Liver (tissue), 9 donors: ENCODE results near the gene RPP21. TPM values are rescaled to one million over a fixed set of nuclear protein-coding genes. Genes with fewer than 3 reads are reported as not detected.

Experiments
- DNase-seq: peaks from one replicate; pipeline ENCODE4 v3.0.0-alpha.2; 2017; ENCODE audit warnings: low spot score
- H3K27ac ChIP-seq, 2 donors: one replicate each; pipeline ENCODE4 v1.7.0; 2013; ENCODE audit warnings: inconsistent platforms in 2 of 2, low read length in 2 of 2, control low read depth in 1 of 2, low read depth in 1 of 2, mild to moderate bottlenecking in 1 of 2
- H3K27me3 ChIP-seq, 4 donors: one replicate each; pipeline versions ENCODE4 v1.6.1 to v1.7.0; 2013; ENCODE audit warnings: low read length in 3 of 4, inconsistent platforms in 1 of 4, mild to moderate bottlenecking in 1 of 4, moderate library complexity in 1 of 4; ENCODE audit not compliant: control insufficient read depth in 4 of 4, insufficient read depth in 4 of 4
- H3K36me3 ChIP-seq, 4 donors: one replicate each; pipeline versions ENCODE4 v1.6.1 to v1.7.0; 2013; ENCODE audit warnings: low read length in 3 of 4, mild to moderate bottlenecking in 3 of 4, low read depth in 1 of 4, moderate library complexity in 1 of 4; ENCODE audit not compliant: control insufficient read depth in 4 of 4, insufficient read depth in 3 of 4
- H3K4me1 ChIP-seq, 4 donors: one replicate each; pipeline versions ENCODE4 v1.6.1 to v1.7.0; 2013; ENCODE audit warnings: low read length in 3 of 4, mild to moderate bottlenecking in 3 of 4, moderate library complexity in 1 of 4; ENCODE audit not compliant: control insufficient read depth in 4 of 4, insufficient read depth in 4 of 4
- H3K4me3 ChIP-seq, 3 donors: one replicate each; pipeline versions ENCODE4 v1.6.1 to v1.7.0; 2013; ENCODE audit warnings: low read length in 3 of 3, control low read depth in 1 of 3, low read depth in 1 of 3, mild to moderate bottlenecking in 1 of 3
- H3K9ac ChIP-seq, 2 donors: one replicate each; pipeline ENCODE4 v1.7.0; 2013; ENCODE audit warnings: low read length in 2 of 2, mild to moderate bottlenecking in 2 of 2, moderate library complexity in 2 of 2, control low read depth in 1 of 2, low read depth in 1 of 2
- H3K9me3 ChIP-seq, 4 donors: one replicate each; pipeline versions ENCODE4 v1.6.1 to v1.7.0; 2013; ENCODE audit warnings: low read length in 3 of 4; ENCODE audit not compliant: control insufficient read depth in 4 of 4
- ATF3 ChIP-seq: IDR thresholded peaks from 2 replicates; pipeline ENCODE4 v1.6.1; 2016; ENCODE audit warnings: antibody characterized with exemption
- EGR1 ChIP-seq, 2 donors: IDR thresholded peaks; 2 replicates each; pipeline ENCODE4 v1.6.1; 2016 to 2018; ENCODE audit warnings: antibody characterized with exemption in 2 of 2, low read depth in 2 of 2
- FOXA1 ChIP-seq: IDR thresholded peaks from 2 replicates; pipeline ENCODE4 v1.6.1; 2016; ENCODE audit warnings: antibody characterized with exemption
- FOXA2 ChIP-seq: IDR thresholded peaks from 2 replicates; pipeline ENCODE4 v1.6.1; 2016; ENCODE audit warnings: antibody characterized with exemption
- GABPA ChIP-seq, 2 donors: IDR thresholded peaks in 1 of 2; conservative IDR thresholded peaks in 1 of 2; 2 replicates each; pipeline ENCODE4 v1.6.1; 2016; ENCODE audit warnings: antibody characterized with exemption in 2 of 2, mild to moderate bottlenecking in 1 of 2, moderate library complexity in 1 of 2
- HNF4A ChIP-seq, 2 donors: conservative IDR thresholded peaks; 2 replicates each; pipeline ENCODE4 v1.6.1; 2016; ENCODE audit warnings: antibody characterized with exemption in 2 of 2, mild to moderate bottlenecking in 2 of 2
- HNF4G ChIP-seq: IDR thresholded peaks from 2 replicates; pipeline ENCODE4 v1.6.1; 2016; ENCODE audit warnings: antibody characterized with exemption
- JUND ChIP-seq, 2 donors: IDR thresholded peaks; 2 replicates each; pipeline ENCODE4 v1.6.1; 2016; ENCODE audit warnings: antibody characterized with exemption in 2 of 2
- MAX ChIP-seq: IDR thresholded peaks from 2 replicates; pipeline ENCODE4 v1.6.1; 2016; ENCODE audit warnings: antibody characterized with exemption
- NR2F2 ChIP-seq: IDR thresholded peaks from 2 replicates; pipeline ENCODE4 v1.6.1; 2016; ENCODE audit warnings: antibody characterized with exemption
- RAD21 ChIP-seq, 2 donors: IDR thresholded peaks; 2 replicates each; pipeline ENCODE4 v1.6.1; 2016; ENCODE audit warnings: antibody characterized with exemption in 2 of 2, mild to moderate bottlenecking in 2 of 2
- REST ChIP-seq: IDR thresholded peaks from 2 replicates; pipeline ENCODE4 v1.6.1; 2016; ENCODE audit warnings: antibody characterized with exemption, mild to moderate bottlenecking
- RXRA ChIP-seq, 2 donors: IDR thresholded peaks; 2 replicates each; pipeline ENCODE4 v1.6.1; 2017 to 2018; ENCODE audit warnings: antibody characterized with exemption in 2 of 2, mild to moderate bottlenecking in 1 of 2
- SP1 ChIP-seq: IDR thresholded peaks from 2 replicates; pipeline ENCODE4 v1.6.1; 2018; ENCODE audit warnings: antibody characterized with exemption, mild to moderate bottlenecking
- TAF1 ChIP-seq: conservative IDR thresholded peaks from 2 replicates; pipeline ENCODE4 v1.6.1; 2016; ENCODE audit warnings: antibody characterized with exemption, mild to moderate bottlenecking
- YY1 ChIP-seq: IDR thresholded peaks from 2 replicates; pipeline ENCODE4 v1.6.1; 2016; ENCODE audit warnings: antibody characterized with exemption, mild to moderate bottlenecking
- ZBTB33 ChIP-seq: IDR thresholded peaks from 2 replicates; pipeline ENCODE4 v1.6.1; 2016; ENCODE audit warnings: antibody characterized with exemption
- WGBS: extraction: QIAGEN DNeasy Blood & Tissue Kit; methylation state at CpG from one replicate; pipeline ENCODE4 v1.1.7; 2013; 5-methylcytosine and 5-hydroxymethylcytosine counted together
- polyA plus RNA-seq, 2 donors: library from polyadenylated mRNA; stranded (reverse) in 1 of 2; unstranded in 1 of 2; fragments of 200-250 nt in 1 of 2; fragments of >200 nt in 1 of 2; fragmentation: Nextera tagmentation in 1 of 2; extraction: Ambion mirVana in 1 of 2; gene quantifications; one replicate each; pipeline versions ENCODE4 v1.2.1 to v1.2.3, GENCODE V29; 2013 to 2015
- total RNA-seq, 2 donors: library from RNA; depleted of rRNA; stranded (reverse); fragments of >200 nt; gene quantifications; one replicate each; pipeline ENCODE4 v1.2.3, GENCODE V29; 2014
- donor health status: healthy.
- donor health status: healthy.
- donor health status: healthy.
- donor health status: healthy.
- donor health status: healthy.

Gene RPP21
- total and polyA plus RNA-seq, 4 donors = 9.3 to 32.9 (median 21.0) TPM

- Histone ChIP-seq H3K9ac (peak overlapping the region; percentile 18 to 76), H3K36me3 (peaks cover 3 to 11% (median 9%) of the 10 kb centered on the region in 4 donors), H3K4me1 (peaks cover 3 to 24% (median 18%) of the 10 kb centered on the region in 4 donors), H3K27ac (peak overlapping the region; percentile 97 to 99), H3K9me3 (no peaks in the 10 kb centered on the region), H3K27me3 (no peaks in the 10 kb centered on the region), H3K4me3 (peak overlapping the region; percentile 75 to 91 (median 77))
- TF ChIP-seq FOXA1 = no peak
- TF ChIP-seq TAF1 = no peak
- no peak for TF ChIP-seq GABPA (IDR thresholded peaks at IDR 0.05 in 1 of 2, conservative IDR thresholded peaks at IDR 0.05 in 1 of 2)
- WGBS = 10% methylated on average over 10 of the region's 10 CpGs
- no peak for DNase-seq
Observed at GRCh38 chr6:30325150-30325872, 19.6 kb upstream of the RPP21 start.

- TF ChIP-seq GABPA (IDR thresholded peaks at IDR 0.05 in 1 of 2, conservative IDR thresholded peaks at IDR 0.05 in 1 of 2) (peak in 1 of 2 donors; percentile 49), SP1 (no peak), YY1 (no peak), HNF4A (conservative IDR thresholded peaks at IDR 0.05) (no peak), MAX (peak; percentile 79)
- Histone ChIP-seq H3K9ac (peak overlapping the region; percentile 76 to 98), H3K4me3 (peak overlapping the region; percentile 75 to 91 (median 77)), H3K27me3 (no peaks in the 10 kb centered on the region), H3K36me3 (peaks cover 3 to 16% (median 14%) of the 10 kb centered on the region in 4 donors), H3K9me3 (no peaks in the 10 kb centered on the region), H3K4me1 (peaks cover 3 to 24% (median 18%) of the 10 kb centered on the region in 4 donors), H3K27ac (peak overlapping the region; percentile 97 to 99)
- WGBS = under 1% methylated on average over 29 of the region's 29 CpGs
- peak; percentile 69 for DNase-seq
Observed at GRCh38 chr6:30325873-30326525, 19.0 kb upstream of the RPP21 start.

GRCh38 chr6:30326526-30327231 lies 18.3 kb upstream of the RPP21 start, which contains the start of gene TRIM39:
TRIM39 (plus strand) TSS chr6:30326927; CDS start chr6:30329318, 2,391 bp downstream.
- Histone ChIP-seq H3K27ac (peak within 1 kb of the TSS; percentile 97 to 99), H3K4me3 (peak within 1 kb of the TSS; percentile 75 to 91 (median 77)), H3K9me3 (no peaks in the 10 kb centered on the region), H3K4me1 (peaks cover 3 to 24% (median 18%) of the 10 kb centered on the region in 4 donors), H3K36me3 (peaks cover 3 to 22% (median 18%) of the 10 kb centered on the region in 4 donors), H3K27me3 (no peaks in the 10 kb centered on the region), H3K9ac (peak within 1 kb of the TSS; percentile 76 to 98)
- DNase-seq = peak; percentile 85
- WGBS = under 1% methylated on average over 90 of the region's 90 CpGs
- no peak for TF ChIP-seq YY1
- no peak for TF ChIP-seq TAF1
- no peak for TF ChIP-seq HNF4A (conservative IDR thresholded peaks at IDR 0.05)
- TF ChIP-seq SP1 = no peak
- no peak for TF ChIP-seq ZBTB33
- TF ChIP-seq JUND (IDR thresholded peaks at IDR 0.05) = no peak
- no peak for TF ChIP-seq RXRA (IDR thresholded peaks at IDR 0.05)
- peak in 1 of 2 donors; percentile 39 for TF ChIP-seq EGR1 (IDR thresholded peaks at IDR 0.05; ENCODE audit: low read depth in 2 of 2)
- peak; percentile 18 for TF ChIP-seq MAX
- peak; percentile 36 for TF ChIP-seq REST
- no peak for TF ChIP-seq RAD21 (IDR thresholded peaks at IDR 0.05)
- TF ChIP-seq FOXA2 = no peak
- peak; percentile 8 for TF ChIP-seq FOXA1
- TF ChIP-seq ATF3 = no peak
- peak; percentile 49 to 88 for TF ChIP-seq GABPA (IDR thresholded peaks at IDR 0.05 in 1 of 2, conservative IDR thresholded peaks at IDR 0.05 in 1 of 2)
- no peak for TF ChIP-seq HNF4G
- TF ChIP-seq NR2F2 = no peak
